Measurements from ENCODE around the gene SELENOT.

DNA sequence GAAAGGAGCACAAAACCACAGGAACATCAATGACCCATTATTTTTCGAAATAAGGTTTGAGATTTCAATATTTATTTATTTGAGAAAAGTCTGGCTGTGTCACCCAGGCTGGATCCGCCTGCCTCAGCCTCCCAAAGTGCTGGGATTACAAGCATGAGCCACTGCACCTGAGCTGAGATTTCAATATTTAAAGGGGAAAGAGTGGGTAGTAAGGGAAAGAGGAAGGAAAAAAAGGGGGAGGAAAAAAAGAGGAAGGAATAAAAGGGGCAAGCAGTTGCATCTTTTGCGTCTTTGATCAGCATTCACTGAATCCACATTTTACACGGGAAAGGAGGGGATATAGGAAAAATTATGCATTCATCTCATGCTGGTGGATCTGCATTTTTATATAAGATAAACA lies 53.2 kb downstream of the SELENOT start:
- TF ChIP-seq EZH2 (IDR thresholded peaks at IDR 0.05) = no peak
- TF ChIP-seq, protein P1, sequence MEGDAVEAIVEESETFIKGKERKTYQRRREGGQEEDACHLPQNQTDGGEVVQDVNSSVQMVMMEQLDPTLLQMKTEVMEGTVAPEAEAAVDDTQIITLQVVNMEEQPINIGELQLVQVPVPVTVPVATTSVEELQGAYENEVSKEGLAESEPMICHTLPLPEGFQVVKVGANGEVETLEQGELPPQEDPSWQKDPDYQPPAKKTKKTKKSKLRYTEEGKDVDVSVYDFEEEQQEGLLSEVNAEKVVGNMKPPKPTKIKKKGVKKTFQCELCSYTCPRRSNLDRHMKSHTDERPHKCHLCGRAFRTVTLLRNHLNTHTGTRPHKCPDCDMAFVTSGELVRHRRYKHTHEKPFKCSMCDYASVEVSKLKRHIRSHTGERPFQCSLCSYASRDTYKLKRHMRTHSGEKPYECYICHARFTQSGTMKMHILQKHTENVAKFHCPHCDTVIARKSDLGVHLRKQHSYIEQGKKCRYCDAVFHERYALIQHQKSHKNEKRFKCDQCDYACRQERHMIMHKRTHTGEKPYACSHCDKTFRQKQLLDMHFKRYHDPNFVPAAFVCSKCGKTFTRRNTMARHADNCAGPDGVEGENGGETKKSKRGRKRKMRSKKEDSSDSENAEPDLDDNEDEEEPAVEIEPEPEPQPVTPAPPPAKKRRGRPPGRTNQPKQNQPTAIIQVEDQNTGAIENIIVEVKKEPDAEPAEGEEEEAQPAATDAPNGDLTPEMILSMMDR (IDR thresholded peaks at IDR 0.05) = no peak
